Vagina (tissue), 2 donors: Measurements from ENCODE around the gene PPFIBP1. TPM values are rescaled to one million over a fixed set of nuclear protein-coding genes. Genes with fewer than 3 reads are reported as not detected.

Experiments used
- DNase-seq, 2 donors: peaks; one replicate each; pipeline ENCODE4 v3.0.0-alpha.2; 2017; ENCODE audit errors: extremely low spot score in 2 of 2
- H3K27ac ChIP-seq: fragments of 200-600 bp; sonication (generic); one replicate; pipeline ENCODE4 v1.5.1; 2019
- H3K27me3 ChIP-seq: fragments of 200-600 bp; sonication (generic); one replicate; pipeline ENCODE4 v1.5.1; 2019
- H3K36me3 ChIP-seq, 2 donors: fragments of 200-600 bp; sonication (generic); one replicate each; pipeline ENCODE4 v1.5.1; 2017 to 2019
- H3K4me1 ChIP-seq: fragments of 200-600 bp; sonication (generic); one replicate; pipeline ENCODE4 v1.5.1; 2019
- H3K4me3 ChIP-seq, 2 donors: fragments of 200-600 bp; sonication (generic); 1 replicate in 1 of 2; 2 replicates in 1 of 2; pipeline ENCODE4 v1.5.1; 2016 to 2019
- H3K9me3 ChIP-seq: fragments of 200-600 bp; sonication (generic); one replicate; pipeline ENCODE4 v1.5.1; 2019
- POLR2A ChIP-seq, 2 donors: fragments of 450-650 bp; IDR thresholded peaks; one replicate each; pipeline ENCODE4 v1.6.1; 2017; ENCODE audit warnings: antibody characterized with exemption in 2 of 2, mild to moderate bottlenecking in 2 of 2, moderate library complexity in 2 of 2
- POLR2AphosphoS5 ChIP-seq, 2 donors: sonication (generic); formaldehyde crosslinking; IDR thresholded peaks; one replicate each; pipeline ENCODE4 v1.9.0; 2017; ENCODE audit warnings: antibody characterized with exemption in 2 of 2, mild to moderate bottlenecking in 2 of 2, low read depth in 1 of 2; ENCODE audit not compliant: insufficient read depth in 1 of 2
- intact Hi-C: fragments of 100-400 bp; cut with DNase I; formaldehyde crosslinking; loops from one replicate; pipeline ENCODE4 v1.15.1; 2023
- total RNA-seq: library from RNA; depleted of rRNA; stranded (reverse); fragments of >200 nt; gene quantifications from one replicate; pipeline ENCODE4 v1.2.3, GENCODE V29; 2016
- TF ChIP-seq, protein P1 (sequence below), 3 experiments: fragments of 450-650 bp in 2 of 3; fragments of 200-600 bp in 1 of 3; sonication (generic) in 1 of 3; IDR thresholded peaks; one replicate each; pipeline ENCODE4 v1.5.1; 2017 to 2019; ENCODE audit warnings: antibody characterized with exemption in 3 of 3, mild to moderate bottlenecking in 2 of 3, moderate library complexity in 2 of 3

The PPFIBP1 gene
- total RNA-seq, 1 donor from 2014 or later: 101 TPM

DNA sequence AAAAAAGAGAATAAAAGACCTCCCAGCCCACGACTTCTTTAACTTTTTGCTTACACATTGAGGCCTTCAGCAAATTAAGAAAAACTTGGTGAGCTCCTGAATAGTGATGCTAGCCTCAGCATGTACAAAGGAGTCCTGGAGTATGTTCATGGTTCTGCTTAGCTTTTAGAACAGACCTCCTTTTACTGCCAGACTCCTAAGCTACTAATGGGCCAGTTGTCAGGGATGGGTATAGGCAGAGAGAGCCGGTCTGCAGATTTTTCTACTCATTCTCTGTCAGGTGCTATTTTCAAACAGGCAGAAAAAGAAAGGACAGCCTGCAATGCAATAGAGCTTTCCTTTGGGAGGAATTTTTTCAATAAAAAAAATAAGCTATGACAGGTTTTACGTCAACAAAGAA is 90.4 kb downstream of the PPFIBP1 start:
- H3K36me3 ChIP-seq: no peaks in the 10 kb centered on the region
- no peaks in the 10 kb centered on the region for H3K9me3 ChIP-seq
- DNase-seq: no peak
- H3K4me1 ChIP-seq: peaks cover 54% of the 10 kb centered on the region
- no peaks in the 10 kb centered on the region for H3K27me3 ChIP-seq
- TF ChIP-seq, protein P1, sequence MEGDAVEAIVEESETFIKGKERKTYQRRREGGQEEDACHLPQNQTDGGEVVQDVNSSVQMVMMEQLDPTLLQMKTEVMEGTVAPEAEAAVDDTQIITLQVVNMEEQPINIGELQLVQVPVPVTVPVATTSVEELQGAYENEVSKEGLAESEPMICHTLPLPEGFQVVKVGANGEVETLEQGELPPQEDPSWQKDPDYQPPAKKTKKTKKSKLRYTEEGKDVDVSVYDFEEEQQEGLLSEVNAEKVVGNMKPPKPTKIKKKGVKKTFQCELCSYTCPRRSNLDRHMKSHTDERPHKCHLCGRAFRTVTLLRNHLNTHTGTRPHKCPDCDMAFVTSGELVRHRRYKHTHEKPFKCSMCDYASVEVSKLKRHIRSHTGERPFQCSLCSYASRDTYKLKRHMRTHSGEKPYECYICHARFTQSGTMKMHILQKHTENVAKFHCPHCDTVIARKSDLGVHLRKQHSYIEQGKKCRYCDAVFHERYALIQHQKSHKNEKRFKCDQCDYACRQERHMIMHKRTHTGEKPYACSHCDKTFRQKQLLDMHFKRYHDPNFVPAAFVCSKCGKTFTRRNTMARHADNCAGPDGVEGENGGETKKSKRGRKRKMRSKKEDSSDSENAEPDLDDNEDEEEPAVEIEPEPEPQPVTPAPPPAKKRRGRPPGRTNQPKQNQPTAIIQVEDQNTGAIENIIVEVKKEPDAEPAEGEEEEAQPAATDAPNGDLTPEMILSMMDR (IDR thresholded peaks at IDR 0.05): no peak
- TF ChIP-seq POLR2A (IDR thresholded peaks at IDR 0.05) (no peak), POLR2AphosphoS5 (IDR thresholded peaks at IDR 0.05; ENCODE audit: insufficient read depth in 1 of 2, low read depth in 1 of 2) (no peak)
- no peak overlapping the region for H3K4me3 ChIP-seq
- intact Hi-C loops: no loop called here
- no peak overlapping the region for H3K27ac ChIP-seq

GRCh38 chr12:27614866-27615265 is 90.9 kb downstream of the PPFIBP1 start:
- no peak overlapping the region for H3K27ac ChIP-seq
- H3K36me3 ChIP-seq: no peaks in the 10 kb centered on the region
- H3K4me3 ChIP-seq: no peak overlapping the region
- H3K27me3 ChIP-seq: no peaks in the 10 kb centered on the region
- no peak for TF ChIP-seq POLR2A (IDR thresholded peaks at IDR 0.05)
- H3K9me3 ChIP-seq: no peaks in the 10 kb centered on the region
- intact Hi-C loops: no loop called here
- no peak for DNase-seq
- H3K4me1 ChIP-seq: peaks cover 49% of the 10 kb centered on the region

DNA sequence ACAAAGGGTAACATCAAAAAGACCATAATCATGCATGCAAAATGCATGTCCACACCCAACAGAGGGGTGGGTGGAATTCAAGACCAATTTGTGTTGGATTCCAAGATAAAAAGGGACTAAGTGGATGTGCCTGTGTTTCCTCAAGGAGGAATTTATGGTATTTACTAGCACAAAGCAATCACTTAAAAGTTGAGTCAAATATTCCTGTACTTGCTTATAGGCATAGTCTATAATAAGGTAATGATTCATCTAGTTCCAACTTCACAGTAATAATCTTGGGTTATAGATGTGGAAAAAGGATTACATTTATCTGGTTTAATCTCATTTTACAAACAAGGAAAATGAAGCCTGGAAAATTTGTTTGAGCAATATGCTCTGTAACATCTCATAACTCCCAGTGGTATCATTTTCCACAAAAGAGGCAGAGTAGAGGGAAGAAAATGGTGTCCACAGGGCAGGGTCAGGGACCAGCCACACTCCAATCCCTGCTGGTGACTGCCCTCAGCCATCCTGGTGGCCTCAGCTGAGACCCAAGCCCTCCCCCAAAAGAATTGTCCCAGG is 91.4 kb downstream of the PPFIBP1 start:
- Histone ChIP-seq H3K27me3 (no peaks in the 10 kb centered on the region), H3K4me3 (no peak overlapping the region), H3K27ac (no peak overlapping the region), H3K36me3 (no peaks in the 10 kb centered on the region), H3K4me1 (peaks cover 44% of the 10 kb centered on the region), H3K9me3 (no peaks in the 10 kb centered on the region)
- intact Hi-C loops: no loop called here
- TF ChIP-seq POLR2AphosphoS5 (IDR thresholded peaks at IDR 0.05; ENCODE audit: insufficient read depth in 1 of 2, low read depth in 1 of 2) (no peak), POLR2A (IDR thresholded peaks at IDR 0.05) (no peak)
- TF ChIP-seq, protein P1 (IDR thresholded peaks at IDR 0.05): no peak
- DNase-seq: no peak

DNA sequence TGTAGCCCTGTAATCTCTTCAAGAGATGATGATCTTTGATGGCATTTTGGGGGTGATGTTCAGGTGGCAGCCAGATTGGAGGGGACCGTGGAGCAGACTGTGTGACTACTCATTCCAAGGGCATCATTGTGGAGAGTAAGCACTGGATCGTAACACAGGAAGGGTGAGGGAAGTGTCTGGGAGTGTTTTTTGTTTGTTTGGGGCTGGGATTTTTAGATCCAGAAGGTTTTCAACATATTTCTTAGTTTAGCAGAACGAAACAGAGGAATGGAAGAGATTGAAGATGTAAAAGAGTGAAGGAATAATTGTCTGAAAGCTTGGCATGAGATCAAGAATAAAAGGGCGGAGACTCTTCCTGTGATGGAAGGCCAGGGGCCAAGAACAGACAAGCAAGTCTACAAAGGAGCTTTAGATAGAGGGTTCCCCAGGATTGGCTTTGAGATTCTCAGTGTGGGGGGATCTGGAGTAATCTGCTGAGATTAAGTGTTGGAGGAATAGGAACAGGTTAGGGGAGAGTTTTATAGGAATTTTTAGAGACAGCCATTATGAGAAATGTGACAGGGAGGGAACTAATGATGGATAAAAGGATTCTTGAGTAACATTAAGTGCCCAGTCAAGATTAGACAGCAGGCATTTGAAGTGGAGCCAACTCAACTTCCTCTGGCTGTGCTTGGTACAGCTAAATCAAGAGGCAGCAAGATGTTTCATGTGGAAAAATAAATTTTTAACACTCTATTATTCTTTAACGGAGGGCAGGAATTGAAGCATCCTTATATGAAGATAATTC is 92.5 kb downstream of the PPFIBP1 start:
- H3K4me1 ChIP-seq: peaks cover 34% of the 10 kb centered on the region
- no peak overlapping the region for H3K27ac ChIP-seq
- no peak overlapping the region for H3K4me3 ChIP-seq
- H3K36me3 ChIP-seq: no peaks in the 10 kb centered on the region
- no peak for DNase-seq
- H3K9me3 ChIP-seq: no peaks in the 10 kb centered on the region
- TF ChIP-seq POLR2A (IDR thresholded peaks at IDR 0.05): no peak
- TF ChIP-seq, protein P1 (IDR thresholded peaks at IDR 0.05): no peak
- no peak for TF ChIP-seq POLR2AphosphoS5 (IDR thresholded peaks at IDR 0.05; ENCODE audit: insufficient read depth in 1 of 2, low read depth in 1 of 2)
- intact Hi-C loops: no loop called here
- H3K27me3 ChIP-seq: no peaks in the 10 kb centered on the region

DNA sequence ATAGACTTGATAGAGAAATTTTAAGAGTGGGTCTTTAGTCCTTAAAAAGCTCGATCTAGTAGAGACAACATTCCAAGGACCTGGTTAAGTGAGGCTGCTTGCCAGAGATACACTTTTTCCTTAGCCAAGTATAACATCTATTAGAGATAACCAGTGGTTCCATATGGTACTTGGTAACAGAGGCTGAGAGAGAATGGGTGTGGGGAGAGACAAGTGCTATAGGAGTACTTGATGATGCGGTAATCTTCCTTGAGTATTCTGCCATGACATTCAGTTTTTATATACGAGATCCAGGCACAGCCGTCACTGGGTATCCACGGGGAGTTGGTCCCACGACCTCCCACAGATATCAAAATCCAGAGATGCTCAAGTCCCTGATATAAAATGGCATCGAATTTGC is 94.8 kb downstream of the PPFIBP1 start:
- no peak for DNase-seq
- no peak overlapping the region for H3K27ac ChIP-seq
- intact Hi-C loops: no loop called here
- no peaks in the 10 kb centered on the region for H3K27me3 ChIP-seq
- no peaks in the 10 kb centered on the region for H3K9me3 ChIP-seq
- no peak overlapping the region for H3K4me3 ChIP-seq
- H3K4me1 ChIP-seq: peaks cover 23% of the 10 kb centered on the region
- H3K36me3 ChIP-seq: no peaks in the 10 kb centered on the region
- TF ChIP-seq POLR2AphosphoS5 (IDR thresholded peaks at IDR 0.05; ENCODE audit: insufficient read depth in 1 of 2, low read depth in 1 of 2) (no peak), POLR2A (IDR thresholded peaks at IDR 0.05) (no peak)
- TF ChIP-seq, protein P1 (IDR thresholded peaks at IDR 0.05): no peak
